ENCODE data around the gene DLG4.
"Not testable (repeated sequence)": the region's sequence is repeated elsewhere in the genome, so short reads cannot be mapped to it uniquely, and the experiment has no call there.

DLG4 gene

GRCh38 chr17:7179317-7180254, 40.0 kb downstream of the DLG4 start, which contains the start of gene ASGR1:
Gene ASGR1 (minus strand): TSS chr17:7179370. CDS start chr17:7178563, 807 bp downstream.
- DNase-seq, result no peak

- DNase-seq, result no peak
These were observed 40.7 kb downstream of the DLG4 start for GRCh38 chr17:7178973-7179316.

- no peak for DNase-seq
These were observed 41.6 kb downstream of the DLG4 start for GRCh38 chr17:7177954-7178477.

- DNase-seq, result peak; percentile 59
These were observed 42.3 kb downstream of the DLG4 start for GRCh38 chr17:7177191-7177953.

GRCh38 chr17:7176841-7177190, 42.8 kb downstream of the DLG4 start:
- no peak for DNase-seq

- DNase-seq, result no peak
These were observed 43.4 kb downstream of the DLG4 start for GRCh38 chr17:7176107-7176840.

GRCh38 chr17:7175330-7175733, 44.3 kb downstream of the DLG4 start:
- DNase-seq, result no peak

GRCh38 chr17:7174603-7175326, 44.9 kb downstream of the DLG4 start:
- DNase-seq, result no peak

- peak; percentile 70 for DNase-seq
These were observed 45.7 kb downstream of the DLG4 start for GRCh38 chr17:7173687-7174602.

- DNase-seq, result not testable (repeated sequence)
These were observed 47.0 kb downstream of the DLG4 start for GRCh38 chr17:7172522-7173191.

GRCh38 chr17:7169565-7169908, 50.1 kb downstream of the DLG4 start:
- DNase-seq, result not testable (repeated sequence)

GRCh38 chr17:7168841-7169564, 50.6 kb downstream of the DLG4 start:
- DNase-seq, result peak; percentile 77

GRCh38 chr17:7167832-7168231, 51.8 kb downstream of the DLG4 start:
- no peak for DNase-seq

GRCh38 chr17:7166873-7167272, 52.8 kb downstream of the DLG4 start:
- no peak for DNase-seq

- DNase-seq, result not testable (repeated sequence)
These were observed 60.1 kb downstream of the DLG4 start for GRCh38 chr17:7159571-7159970.

GRCh38 chr17:7158424-7158823, 61.2 kb downstream of the DLG4 start:
- not testable (repeated sequence) for DNase-seq

- no peak for DNase-seq
These were observed 63.2 kb downstream of the DLG4 start for GRCh38 chr17:7156342-7156940.

- no peak for DNase-seq
These were observed 71.9 kb downstream of the DLG4 start for GRCh38 chr17:7147772-7148171.

- DNase-seq, result no peak
These were observed 73.5 kb downstream of the DLG4 start for GRCh38 chr17:7146115-7146514.

- DNase-seq, result no peak
These were observed 75.4 kb downstream of the DLG4 start for GRCh38 chr17:7144213-7144612.

Measured in hematopoietic multipotent progenitor cell treated with erythropoietin and hydrocortisone succinate and interleukin-3 and kit ligand, for 8 days (in vitro differentiated cells).